AG04449 (cell line): ENCODE results near the gene RBSN.

Source experiments
- CTCF ChIA-PET: fragments of 350-600 bp; formaldehyde crosslinking; extraction: SDS; loops from one replicate; lab custom pipeline; 2021; ENCODE audit warnings: antibody characterized with exemption; lab: Yijun Ruan, JAX
- POLR2A ChIA-PET: fragments of 400-600, 350-600 bp; formaldehyde crosslinking; extraction: SDS; loops from one replicate; lab custom pipeline; 2020; ENCODE audit warnings: antibody characterized with exemption, inconsistent platforms; lab: Yijun Ruan, JAX
- DNase-seq: peaks from one replicate; pipeline ENCODE4 v3.0.0-alpha.2; 2010; ENCODE audit warnings: low read depth, low spot score
- H3K4me3 ChIP-seq: 2 replicates; pipeline ENCODE4 v1.5.1; 2011; ENCODE audit warnings: low read depth, mild to moderate bottlenecking, control low read depth, low read length
- TF ChIP-seq, protein P1 (sequence below): IDR thresholded peaks from one replicate; pipeline ENCODE4 v1.5.1; 2011; ENCODE audit warnings: mild to moderate bottlenecking, moderate library complexity, low read length, control low read depth, inconsistent platforms; ENCODE audit not compliant: insufficient read depth; ENCODE audit errors: missing control alignments

RBSN gene

DNA sequence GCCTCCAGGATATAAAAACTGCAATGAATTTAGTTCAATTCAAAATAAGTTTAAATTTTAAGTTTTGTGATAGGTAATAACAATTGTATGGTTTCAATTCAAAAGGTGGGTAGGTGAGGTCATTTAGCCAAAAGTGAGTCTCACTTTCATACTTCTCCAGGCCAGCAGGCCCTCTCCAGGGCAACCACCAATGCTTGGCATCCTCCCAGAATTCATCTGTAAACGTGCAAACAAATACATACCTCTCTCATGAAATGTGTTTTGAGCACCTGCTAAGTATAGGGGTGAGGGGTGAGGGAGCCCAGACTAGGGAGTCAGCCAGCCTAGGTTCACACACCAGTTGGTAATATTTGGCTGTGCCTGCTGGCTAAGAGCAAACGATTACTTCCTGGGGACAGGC, 22.0 kb upstream of the RBSN start:
- no peak overlapping the region for H3K4me3 ChIP-seq
- DNase-seq = no peak
- CTCF ChIA-PET = interaction anchor here (8.3 kb wide), 1 partner anchor 14 kb away, joined by 121 read pairs; no protein-coding TSS in a partner anchor
- POLR2A ChIA-PET = no interaction called here
- TF ChIP-seq, protein P1, sequence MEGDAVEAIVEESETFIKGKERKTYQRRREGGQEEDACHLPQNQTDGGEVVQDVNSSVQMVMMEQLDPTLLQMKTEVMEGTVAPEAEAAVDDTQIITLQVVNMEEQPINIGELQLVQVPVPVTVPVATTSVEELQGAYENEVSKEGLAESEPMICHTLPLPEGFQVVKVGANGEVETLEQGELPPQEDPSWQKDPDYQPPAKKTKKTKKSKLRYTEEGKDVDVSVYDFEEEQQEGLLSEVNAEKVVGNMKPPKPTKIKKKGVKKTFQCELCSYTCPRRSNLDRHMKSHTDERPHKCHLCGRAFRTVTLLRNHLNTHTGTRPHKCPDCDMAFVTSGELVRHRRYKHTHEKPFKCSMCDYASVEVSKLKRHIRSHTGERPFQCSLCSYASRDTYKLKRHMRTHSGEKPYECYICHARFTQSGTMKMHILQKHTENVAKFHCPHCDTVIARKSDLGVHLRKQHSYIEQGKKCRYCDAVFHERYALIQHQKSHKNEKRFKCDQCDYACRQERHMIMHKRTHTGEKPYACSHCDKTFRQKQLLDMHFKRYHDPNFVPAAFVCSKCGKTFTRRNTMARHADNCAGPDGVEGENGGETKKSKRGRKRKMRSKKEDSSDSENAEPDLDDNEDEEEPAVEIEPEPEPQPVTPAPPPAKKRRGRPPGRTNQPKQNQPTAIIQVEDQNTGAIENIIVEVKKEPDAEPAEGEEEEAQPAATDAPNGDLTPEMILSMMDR = no peak

GRCh38 chr3:15117011-15117410, 18.1 kb upstream of the RBSN start:
- POLR2A ChIA-PET = no interaction called here
- CTCF ChIA-PET = interaction anchor here (1.1 to 8.3 kb wide), 3 partner anchors 10 to 151 kb away, joined by 3 to 121 read pairs (median 5); no protein-coding TSS in a partner anchor
- TF ChIP-seq, protein P1 = no peak
- no peak for DNase-seq
- H3K4me3 ChIP-seq = no peak overlapping the region

DNA sequence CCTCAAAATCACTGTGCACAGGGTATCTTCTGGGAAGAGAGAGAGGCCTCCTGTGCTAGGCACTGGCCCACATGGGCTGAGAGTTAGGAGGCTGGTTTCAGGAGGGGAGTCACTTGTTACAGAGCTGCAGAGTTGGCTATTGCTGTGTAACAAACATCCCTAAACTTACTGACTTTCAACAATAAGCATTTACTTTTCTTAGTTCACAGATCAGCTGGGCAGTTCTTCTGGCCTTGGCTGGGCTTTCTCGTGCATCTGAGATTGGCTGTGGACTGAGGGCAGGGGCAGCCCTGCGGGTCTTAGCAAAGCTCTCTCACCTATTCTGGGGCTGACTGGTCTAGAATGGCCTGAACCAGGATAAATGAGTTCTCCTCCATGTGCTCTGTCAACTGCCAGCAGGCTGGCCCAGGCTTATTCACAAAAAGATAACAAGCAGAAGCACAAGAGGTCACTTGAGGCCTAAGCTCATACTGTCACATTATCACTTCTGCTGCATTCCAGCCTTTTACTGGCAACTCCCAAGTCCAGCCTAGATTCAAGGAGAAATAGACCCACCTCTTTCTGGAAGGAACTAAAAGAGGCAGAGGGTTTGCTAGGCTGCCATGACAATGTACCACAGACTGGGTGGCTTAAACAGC, 17.2 kb upstream of the RBSN start:
- no peak overlapping the region for H3K4me3 ChIP-seq
- POLR2A ChIA-PET = no interaction called here
- CTCF ChIA-PET = interaction anchor here (0.7 to 8.3 kb wide), 3 partner anchors 9 to 152 kb away, joined by 3 to 121 read pairs (median 3); no protein-coding TSS in a partner anchor
- DNase-seq = no peak
- TF ChIP-seq, protein P1 = no peak

DNA sequence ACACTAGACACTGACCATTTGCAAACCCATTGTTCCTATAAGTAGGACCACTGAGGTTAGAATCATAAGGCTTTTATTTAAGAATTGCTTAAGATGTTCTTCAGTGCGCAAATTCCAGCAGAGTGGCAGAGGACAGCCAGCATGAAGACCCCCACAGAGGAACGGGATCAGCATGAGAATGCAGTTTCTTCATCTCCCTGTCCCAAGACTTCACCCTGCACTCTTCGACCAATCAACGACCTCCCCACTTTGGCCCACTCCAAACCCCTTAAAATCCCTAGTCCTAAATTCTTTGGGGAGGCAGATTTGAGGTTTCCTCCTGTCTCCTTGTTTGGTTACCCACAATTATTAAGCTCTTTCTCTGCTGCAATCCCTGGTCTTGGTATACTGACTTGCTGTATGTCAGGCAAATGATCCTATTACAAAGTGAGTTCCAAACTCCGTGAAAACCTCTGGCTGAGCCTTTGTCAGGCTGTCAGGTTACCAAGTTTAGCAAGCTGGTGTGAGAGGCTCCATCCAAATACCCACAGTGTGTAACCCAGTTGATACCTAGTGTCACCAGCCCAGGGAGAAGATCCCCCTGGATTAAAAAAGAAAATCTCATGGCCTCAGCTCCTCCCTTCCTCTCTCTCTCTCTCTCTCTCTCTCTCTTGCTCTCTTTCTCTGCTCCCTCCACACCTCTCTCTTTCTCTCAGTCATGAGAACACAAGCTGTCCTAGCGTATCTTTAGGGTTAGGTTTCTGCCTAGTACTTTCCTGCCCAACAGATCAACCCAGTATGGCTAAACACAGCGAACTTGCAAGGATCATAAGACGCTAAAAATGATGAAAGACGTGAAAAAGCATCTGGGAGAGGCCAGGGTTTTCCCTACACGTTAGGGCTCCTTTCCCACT, 15.8 kb upstream of the RBSN start:
- TF ChIP-seq, protein P1 = no peak
- ChIA-PET CTCF (interaction anchor here (1.0 to 8.3 kb wide), 3 partner anchors 8 to 89 kb away, joined by 4 to 121 read pairs (median 5); no protein-coding TSS in a partner anchor), POLR2A (no interaction called here)
- no peak overlapping the region for H3K4me3 ChIP-seq
- DNase-seq = no peak

DNA sequence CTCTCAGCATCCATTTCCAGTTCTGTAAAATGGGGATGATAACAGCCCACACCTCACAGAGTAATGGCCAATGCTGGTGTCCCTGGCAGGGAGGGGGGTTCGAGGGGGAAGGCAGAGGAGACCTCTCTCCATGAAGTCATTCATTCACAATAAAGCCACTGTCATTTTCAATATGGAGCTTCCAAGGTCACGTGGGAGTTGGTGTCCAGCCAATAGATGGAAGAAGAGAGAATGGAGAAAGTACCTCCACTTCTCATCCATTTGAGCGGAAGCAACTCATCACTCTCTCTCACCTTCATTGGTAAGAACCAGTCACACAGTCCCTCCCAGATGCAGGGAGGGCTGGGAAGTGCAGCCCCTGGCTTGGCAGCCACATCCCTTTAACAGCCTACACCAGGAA, 14.9 kb upstream of the RBSN start:
- H3K4me3 ChIP-seq = no peak overlapping the region
- ChIA-PET CTCF (interaction anchor here (8.3 kb wide), 1 partner anchor 7 kb away, joined by 121 read pairs; no protein-coding TSS in a partner anchor), POLR2A (no interaction called here)
- DNase-seq = no peak
- TF ChIP-seq, protein P1 = no peak

DNA sequence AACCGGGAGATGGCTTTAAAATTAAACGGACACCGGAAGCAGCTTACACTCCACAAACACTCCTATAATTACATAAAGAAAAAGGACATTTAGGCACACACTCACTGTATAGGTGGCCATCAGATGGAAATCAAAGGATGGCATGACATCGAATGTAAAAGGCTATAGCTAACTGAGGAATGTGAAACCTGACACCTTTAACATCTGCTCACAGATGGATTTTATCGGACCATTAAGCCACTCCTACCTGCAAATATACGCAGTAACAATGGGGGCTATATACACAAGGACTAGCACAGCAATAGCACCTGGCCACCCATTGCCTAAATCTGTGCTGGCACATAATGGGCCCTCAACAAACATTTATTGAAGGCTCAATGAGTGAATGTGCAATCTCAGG, 14.5 kb upstream of the RBSN start:
- TF ChIP-seq, protein P1 = no peak
- POLR2A ChIA-PET = no interaction called here
- DNase-seq = no peak
- H3K4me3 ChIP-seq = no peak overlapping the region
- CTCF ChIA-PET = interaction anchor here (0.9 to 8.3 kb wide), 2 partner anchors 6 to 90 kb away, joined by 3 to 121 read pairs; no protein-coding TSS in a partner anchor
